Sigmoid colon (tissue), 7 donors: Measurements from ENCODE around the gene RUFY4. TPM values are rescaled to one million over a fixed set of nuclear protein-coding genes. Genes with fewer than 3 reads are reported as not detected.

Experiments used
- DNase-seq: peaks from one replicate; pipeline ENCODE4 v3.0.0-alpha.2; 2019
- H3K27ac ChIP-seq, 4 donors: fragments of 200-600 bp; sonication (generic); one replicate each; pipeline ENCODE4 v1.5.1; 2016 to 2019; ENCODE audit warnings: mild to moderate bottlenecking in 1 of 4
- H3K27me3 ChIP-seq, 3 donors: fragments of 200-600 bp; sonication (generic); one replicate each; pipeline ENCODE4 v1.5.1; 2019; ENCODE audit warnings: mild to moderate bottlenecking in 1 of 3
- H3K36me3 ChIP-seq, 4 donors: fragments of 200-600 bp; sonication (generic); one replicate each; pipeline ENCODE4 v1.5.1; 2016 to 2019
- H3K4me1 ChIP-seq, 4 donors: fragments of 200-600 bp; sonication (generic); one replicate each; pipeline ENCODE4 v1.5.1; 2017 to 2019
- H3K4me3 ChIP-seq, 4 donors: fragments of 200-600 bp; sonication (generic); one replicate each; pipeline ENCODE4 v1.5.1; 2017 to 2019; ENCODE audit warnings: mild to moderate bottlenecking in 2 of 4, moderate library complexity in 1 of 4
- H3K9me3 ChIP-seq, 4 donors: fragments of 200-600 bp in 3 of 4; sonication (generic) in 3 of 4; one replicate each; pipeline versions ENCODE4 v1.5.1 to v1.6.1; 2013 to 2019
- CTCF ChIP-seq, 4 experiments: fragments of 450-650 bp in 3 of 4; fragments of 200-600 bp in 1 of 4; IDR thresholded peaks; one replicate each; pipeline ENCODE4 v1.5.1; 2016 to 2019; ENCODE audit warnings: antibody characterized with exemption in 4 of 4, mild to moderate bottlenecking in 3 of 4, moderate library complexity in 2 of 4
- EP300 ChIP-seq, 4 donors: sonication (generic); formaldehyde crosslinking; IDR thresholded peaks; one replicate each; pipeline ENCODE4 v1.6.1; 2017; ENCODE audit warnings: antibody characterized with exemption in 4 of 4
- POLR2A ChIP-seq, 2 donors: fragments of 450-650 bp; IDR thresholded peaks; one replicate each; pipeline ENCODE4 v1.6.1; 2016; ENCODE audit warnings: antibody characterized with exemption in 2 of 2, mild to moderate bottlenecking in 2 of 2, moderate library complexity in 2 of 2
- POLR2AphosphoS5 ChIP-seq, 4 donors: sonication (generic); formaldehyde crosslinking; IDR thresholded peaks; one replicate each; pipeline ENCODE4 v1.6.1; 2017; ENCODE audit warnings: antibody characterized with exemption in 4 of 4
- WGBS, 2 donors: extraction: QIAGEN DNeasy Blood & Tissue Kit; methylation state at CpG; one replicate each; pipeline ENCODE4 v1.1.7; 2013; 5-methylcytosine and 5-hydroxymethylcytosine counted together
- intact Hi-C: fragments of 100-400 bp; cut with DNase I; formaldehyde crosslinking; loops from one replicate; pipeline ENCODE4 v1.15.1; 2023
- polyA plus RNA-seq, 3 donors: library from polyadenylated mRNA; stranded (reverse); fragments of 200-250 nt; gene quantifications; one replicate each; pipeline ENCODE4 v1.2.3, GENCODE V29; 2013
- total RNA-seq, 4 donors: library from RNA; depleted of rRNA; stranded (reverse); fragments of >200 nt; gene quantifications; one replicate each; pipeline ENCODE4 v1.1.0, GENCODE V29; 2016
- donor health status: healthy with polysubstance abuse.
- donor health status: Bipolar disorder and iron deficiency.
- donor health status: healthy.

Gene RUFY4
- total and polyA plus RNA-seq, 7 donors, result 0.16 to 0.73 (median 0.55) TPM; not detected in 4

GRCh38 chr2:218083352-218083676 is 14.3 kb downstream of the RUFY4 start:
- H3K4me3 ChIP-seq, result no peak overlapping the region
- H3K27ac ChIP-seq, result no peak overlapping the region
- no peaks in the 10 kb centered on the region for H3K4me1 ChIP-seq
- 83 to 84% methylated on average over 3 of the region's 3 CpGs for WGBS, 2 donors
- H3K27me3 ChIP-seq, result no peaks in the 10 kb centered on the region
- no peak for DNase-seq
- no peak for TF ChIP-seq POLR2AphosphoS5 (IDR thresholded peaks at IDR 0.05)
- no peak for TF ChIP-seq EP300 (IDR thresholded peaks at IDR 0.05)
- TF ChIP-seq POLR2A (IDR thresholded peaks at IDR 0.05), result no peak
- no peak for TF ChIP-seq CTCF (IDR thresholded peaks at IDR 0.05)
- intact Hi-C loops, result no loop called here
- H3K9me3 ChIP-seq, result peaks cover 0 to 8% (median 3%) of the 10 kb centered on the region in 4 donors
- no peaks in the 10 kb centered on the region for H3K36me3 ChIP-seq

DNA sequence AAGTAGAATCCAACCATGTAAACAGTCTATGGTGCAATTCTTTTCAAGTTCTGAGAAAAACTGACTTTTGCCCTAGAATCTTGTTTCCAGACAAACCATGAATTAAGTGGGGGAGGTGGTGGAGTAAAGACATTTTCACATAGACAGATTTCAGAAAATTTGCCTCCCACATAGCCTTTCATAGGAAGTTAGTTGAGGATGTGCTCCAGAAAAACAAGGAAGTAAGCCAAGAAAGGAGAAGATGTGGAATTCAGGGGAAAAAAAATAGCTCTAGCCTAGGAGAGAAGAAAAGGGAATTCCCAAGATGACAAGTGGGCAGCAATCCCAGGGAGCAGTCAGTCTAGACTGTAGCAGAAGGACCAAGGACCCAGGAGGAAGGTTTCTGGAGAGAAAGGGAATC is 17.4 kb downstream of the RUFY4 start:
- no peaks in the 10 kb centered on the region for H3K4me1 ChIP-seq
- H3K27me3 ChIP-seq, result no peaks in the 10 kb centered on the region
- no peaks in the 10 kb centered on the region for H3K36me3 ChIP-seq
- DNase-seq, result no peak
- H3K4me3 ChIP-seq, result no peak overlapping the region
- H3K9me3 ChIP-seq, result peaks cover 0 to 8% (median 3%) of the 10 kb centered on the region in 4 donors
- intact Hi-C loops, result no loop called here
- no peak for TF ChIP-seq CTCF (IDR thresholded peaks at IDR 0.05)
- no peak for TF ChIP-seq EP300 (IDR thresholded peaks at IDR 0.05)
- no peak for TF ChIP-seq POLR2A (IDR thresholded peaks at IDR 0.05)
- TF ChIP-seq POLR2AphosphoS5 (IDR thresholded peaks at IDR 0.05), result no peak
- no peak overlapping the region for H3K27ac ChIP-seq

- Histone ChIP-seq H3K9me3 (peaks cover 0 to 8% (median 3%) of the 10 kb centered on the region in 4 donors), H3K27ac (no peak overlapping the region), H3K4me1 (no peaks in the 10 kb centered on the region), H3K4me3 (no peak overlapping the region), H3K27me3 (no peaks in the 10 kb centered on the region), H3K36me3 (no peaks in the 10 kb centered on the region)
- WGBS, 2 donors, result 78 to 80% methylated on average over 8 of the region's 8 CpGs
- no peak for TF ChIP-seq POLR2A (IDR thresholded peaks at IDR 0.05)
- no peak for TF ChIP-seq CTCF (IDR thresholded peaks at IDR 0.05)
- TF ChIP-seq EP300 (IDR thresholded peaks at IDR 0.05), result no peak
- TF ChIP-seq POLR2AphosphoS5 (IDR thresholded peaks at IDR 0.05), result no peak
- DNase-seq, result no peak
- intact Hi-C loops, result no loop called here
Observed at GRCh38 chr2:218089259-218089658, 20.2 kb downstream of the RUFY4 start.

GRCh38 chr2:218091746-218092145 is 22.7 kb downstream of the RUFY4 start:
- no peaks in the 10 kb centered on the region for H3K27me3 ChIP-seq
- H3K9me3 ChIP-seq, result peaks cover 0 to 3% (median under 1%) of the 10 kb centered on the region in 4 donors
- no peaks in the 10 kb centered on the region for H3K4me1 ChIP-seq
- no peak overlapping the region for H3K27ac ChIP-seq
- intact Hi-C loops, result no loop called here
- no peak for TF ChIP-seq POLR2A (IDR thresholded peaks at IDR 0.05)
- DNase-seq, result no peak
- no peaks in the 10 kb centered on the region for H3K36me3 ChIP-seq
- WGBS, 2 donors, result 90 to 92% methylated on average over 3 of the region's 3 CpGs
- H3K4me3 ChIP-seq, result no peak overlapping the region

- no peaks in the 10 kb centered on the region for H3K36me3 ChIP-seq
- no peaks in the 10 kb centered on the region for H3K4me1 ChIP-seq
- intact Hi-C loops, result no loop called here
- no peaks in the 10 kb centered on the region for H3K27me3 ChIP-seq
- no peak overlapping the region for H3K4me3 ChIP-seq
- TF ChIP-seq EP300 (IDR thresholded peaks at IDR 0.05) (no peak), POLR2A (IDR thresholded peaks at IDR 0.05) (no peak), POLR2AphosphoS5 (IDR thresholded peaks at IDR 0.05) (no peak), CTCF (IDR thresholded peaks at IDR 0.05) (no peak)
- H3K27ac ChIP-seq, result no peak overlapping the region
- 88 to 92% methylated on average over 3 of the region's 3 CpGs for WGBS, 2 donors
- no peak for DNase-seq
- no peaks in the 10 kb centered on the region for H3K9me3 ChIP-seq
Observed at GRCh38 chr2:218093879-218094278, 24.8 kb downstream of the RUFY4 start.
